ENCODE data around the gene HRH1.

GRCh38 chr3:11287404-11287803, 133.1 kb downstream of the HRH1 start:
- TF ChIP-seq, protein P1, sequence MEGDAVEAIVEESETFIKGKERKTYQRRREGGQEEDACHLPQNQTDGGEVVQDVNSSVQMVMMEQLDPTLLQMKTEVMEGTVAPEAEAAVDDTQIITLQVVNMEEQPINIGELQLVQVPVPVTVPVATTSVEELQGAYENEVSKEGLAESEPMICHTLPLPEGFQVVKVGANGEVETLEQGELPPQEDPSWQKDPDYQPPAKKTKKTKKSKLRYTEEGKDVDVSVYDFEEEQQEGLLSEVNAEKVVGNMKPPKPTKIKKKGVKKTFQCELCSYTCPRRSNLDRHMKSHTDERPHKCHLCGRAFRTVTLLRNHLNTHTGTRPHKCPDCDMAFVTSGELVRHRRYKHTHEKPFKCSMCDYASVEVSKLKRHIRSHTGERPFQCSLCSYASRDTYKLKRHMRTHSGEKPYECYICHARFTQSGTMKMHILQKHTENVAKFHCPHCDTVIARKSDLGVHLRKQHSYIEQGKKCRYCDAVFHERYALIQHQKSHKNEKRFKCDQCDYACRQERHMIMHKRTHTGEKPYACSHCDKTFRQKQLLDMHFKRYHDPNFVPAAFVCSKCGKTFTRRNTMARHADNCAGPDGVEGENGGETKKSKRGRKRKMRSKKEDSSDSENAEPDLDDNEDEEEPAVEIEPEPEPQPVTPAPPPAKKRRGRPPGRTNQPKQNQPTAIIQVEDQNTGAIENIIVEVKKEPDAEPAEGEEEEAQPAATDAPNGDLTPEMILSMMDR (IDR thresholded peaks at IDR 0.05): no peak
- TF ChIP-seq POLR2A (IDR thresholded peaks at IDR 0.05): no peak
- TF ChIP-seq POLR2AphosphoS5 (IDR thresholded peaks at IDR 0.05): no peak

Data from prostate gland (tissue), 2 donors.